GM18870 (cell line): ENCODE data around the gene GRID2IP.

Experiments used
- ATAC-seq: cut with Tn5 transposase; IDR thresholded peaks from one replicate; pipeline ENCODE4 v1.9.1; 2021; ENCODE audit warnings: moderate library complexity; ENCODE audit not compliant: unreplicated experiment

The GRID2IP gene

GRCh38 chr7:6528401-6529130 lies 22.7 kb downstream of the GRID2IP start:
- no peak for ATAC-seq

- no peak for ATAC-seq
These were observed 24.3 kb downstream of the GRID2IP start for GRCh38 chr7:6526997-6527378.

GRCh38 chr7:6520163-6520981 lies 30.9 kb downstream of the GRID2IP start:
- ATAC-seq, result no peak

GRCh38 chr7:6516387-6516983 lies 34.8 kb downstream of the GRID2IP start:
- no peak for ATAC-seq

GRCh38 chr7:6513541-6513940 lies 37.7 kb downstream of the GRID2IP start:
- ATAC-seq, result no peak

GRCh38 chr7:6512892-6513291 lies 38.4 kb downstream of the GRID2IP start:
- no peak for ATAC-seq

- no peak for ATAC-seq
These were observed 40.7 kb downstream of the GRID2IP start for GRCh38 chr7:6510476-6511133.

GRCh38 chr7:6508950-6509349 lies 42.3 kb downstream of the GRID2IP start:
- ATAC-seq, result no peak

GRCh38 chr7:6508539-6508938 lies 42.7 kb downstream of the GRID2IP start:
- no peak for ATAC-seq

- no peak for ATAC-seq
These were observed 43.4 kb downstream of the GRID2IP start for GRCh38 chr7:6507906-6508305.

GRCh38 chr7:6505685-6506559 lies 45.3 kb downstream of the GRID2IP start:
- no peak for ATAC-seq

- ATAC-seq, result no peak
These were observed 46.3 kb downstream of the GRID2IP start for GRCh38 chr7:6504996-6505395.

GRCh38 chr7:6502886-6503285 lies 48.4 kb downstream of the GRID2IP start:
- no peak for ATAC-seq

GRCh38 chr7:6501586-6502564 lies 49.4 kb downstream of the GRID2IP start:
- ATAC-seq, result no peak

GRCh38 chr7:6500691-6501090 lies 50.6 kb downstream of the GRID2IP start:
- no peak for ATAC-seq

- ATAC-seq, result no peak
These were observed 53.3 kb downstream of the GRID2IP start for GRCh38 chr7:6497994-6498393.

GRCh38 chr7:6497637-6497905 lies 53.7 kb downstream of the GRID2IP start:
- no peak for ATAC-seq

- ATAC-seq, result no peak
These were observed 54.2 kb downstream of the GRID2IP start for GRCh38 chr7:6496842-6497636.
